ENCODE results near the gene HOXB4.

DNA sequence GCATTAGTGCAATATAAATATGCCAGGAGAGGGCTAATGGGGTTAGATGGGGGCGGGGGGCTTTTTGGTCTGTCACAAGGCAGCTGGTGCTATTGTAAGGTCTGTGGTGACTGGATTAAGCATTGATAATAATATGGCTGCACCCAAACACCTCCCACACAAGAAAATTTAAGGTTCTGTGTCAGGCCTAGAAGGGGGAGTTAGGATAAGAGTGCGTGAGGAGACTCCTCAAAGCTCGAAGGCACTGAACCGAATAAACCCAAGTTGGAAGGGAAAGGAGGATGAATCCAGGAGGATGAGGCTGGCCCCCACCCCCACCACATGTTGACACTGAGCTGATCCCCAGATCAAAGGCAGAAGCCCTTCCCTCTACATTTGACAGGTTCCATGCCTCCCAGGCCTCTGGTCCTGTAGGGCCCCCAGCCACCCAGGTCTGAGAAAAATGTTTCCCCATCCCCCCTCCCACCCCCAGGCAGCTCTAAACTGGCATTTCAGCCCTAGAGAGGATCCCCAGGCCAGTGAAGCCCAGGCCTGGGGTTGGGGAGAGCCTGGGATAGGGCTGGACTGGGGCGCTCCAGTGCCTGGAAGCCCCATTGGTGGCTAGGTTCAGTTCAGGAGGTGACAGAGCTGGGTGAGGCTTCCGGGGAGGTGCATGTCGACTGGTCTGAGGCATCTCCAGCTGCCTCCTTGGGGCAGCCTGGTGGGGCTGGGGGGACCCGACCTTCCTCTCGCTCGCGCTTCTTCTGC, 49.0 kb downstream of the HOXB4 start:
- no peak for TF ChIP-seq POLR2A (IDR thresholded peaks at IDR 0.05)
- TF ChIP-seq, protein P1, sequence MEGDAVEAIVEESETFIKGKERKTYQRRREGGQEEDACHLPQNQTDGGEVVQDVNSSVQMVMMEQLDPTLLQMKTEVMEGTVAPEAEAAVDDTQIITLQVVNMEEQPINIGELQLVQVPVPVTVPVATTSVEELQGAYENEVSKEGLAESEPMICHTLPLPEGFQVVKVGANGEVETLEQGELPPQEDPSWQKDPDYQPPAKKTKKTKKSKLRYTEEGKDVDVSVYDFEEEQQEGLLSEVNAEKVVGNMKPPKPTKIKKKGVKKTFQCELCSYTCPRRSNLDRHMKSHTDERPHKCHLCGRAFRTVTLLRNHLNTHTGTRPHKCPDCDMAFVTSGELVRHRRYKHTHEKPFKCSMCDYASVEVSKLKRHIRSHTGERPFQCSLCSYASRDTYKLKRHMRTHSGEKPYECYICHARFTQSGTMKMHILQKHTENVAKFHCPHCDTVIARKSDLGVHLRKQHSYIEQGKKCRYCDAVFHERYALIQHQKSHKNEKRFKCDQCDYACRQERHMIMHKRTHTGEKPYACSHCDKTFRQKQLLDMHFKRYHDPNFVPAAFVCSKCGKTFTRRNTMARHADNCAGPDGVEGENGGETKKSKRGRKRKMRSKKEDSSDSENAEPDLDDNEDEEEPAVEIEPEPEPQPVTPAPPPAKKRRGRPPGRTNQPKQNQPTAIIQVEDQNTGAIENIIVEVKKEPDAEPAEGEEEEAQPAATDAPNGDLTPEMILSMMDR (IDR thresholded peaks at IDR 0.05), result no peak
- no peak for TF ChIP-seq EP300 (IDR thresholded peaks at IDR 0.05)
